Endothelial cell of hepatic sinusoid (primary cell): ENCODE results near the gene PCYT2.
"Not testable (repeated sequence)": the region's sequence is repeated elsewhere in the genome, so short reads cannot be mapped to it uniquely, and the experiment has no call there.

Experiments
- in situ Hi-C: cut with HindIII; loops from 2 replicates; pipeline ENCODE4 v1.10.0; 2017; ENCODE audit warnings: low sequenced_read_pairs

Gene PCYT2

GRCh38 chr17:81911277-81911961 is at the start of gene PCYT2:
Gene PCYT2, minus strand, starts transcription at chr17:81911399. Its CDS starts 44 bp downstream, at chr17:81911355.
- in situ Hi-C loops, result loop anchor here (10.0 kb wide), 2 partner anchors 63 to 223 kb away; partner anchors contain the start of gene ASPSCR1

- in situ Hi-C loops, result no loop called here
Observed at GRCh38 chr17:81960130-81960958, 49.1 kb upstream of the PCYT2 start.

GRCh38 chr17:81959362-81960129 is 48.3 kb upstream of the PCYT2 start:
- in situ Hi-C loops, result no loop called here

- in situ Hi-C loops, result no loop called here
Observed at GRCh38 chr17:81958633-81959342, 47.6 kb upstream of the PCYT2 start.

GRCh38 chr17:81957691-81958432 is 46.7 kb upstream of the PCYT2 start:
- in situ Hi-C loops, result no loop called here

GRCh38 chr17:81956607-81957589 is 45.7 kb upstream of the PCYT2 start:
- in situ Hi-C loops, result no loop called here

GRCh38 chr17:81955756-81956544 is 44.8 kb upstream of the PCYT2 start:
- in situ Hi-C loops, result no loop called here

GRCh38 chr17:81955058-81955681 is 44.0 kb upstream of the PCYT2 start:
- in situ Hi-C loops, result no loop called here

- in situ Hi-C loops, result no loop called here
Observed at GRCh38 chr17:81954131-81955057, 43.2 kb upstream of the PCYT2 start.

- in situ Hi-C loops, result not testable (repeated sequence)
Observed at GRCh38 chr17:81953443-81953842, 42.2 kb upstream of the PCYT2 start.

GRCh38 chr17:81952792-81953228 is 41.6 kb upstream of the PCYT2 start:
- in situ Hi-C loops, result no loop called here

GRCh38 chr17:81951785-81952684 is 40.8 kb upstream of the PCYT2 start:
- in situ Hi-C loops, result no loop called here

GRCh38 chr17:81950501-81950900 is 39.3 kb upstream of the PCYT2 start:
- in situ Hi-C loops, result no loop called here

GRCh38 chr17:81948635-81949378 is 37.6 kb upstream of the PCYT2 start:
- in situ Hi-C loops, result no loop called here

- in situ Hi-C loops, result no loop called here
Observed at GRCh38 chr17:81947189-81947588, 36.0 kb upstream of the PCYT2 start, which contains the start of gene MYADML2. Gene MYADML2, minus strand, starts transcription at chr17:81947233. Its CDS starts 5,492 bp downstream, at chr17:81941741.
